Tongue (tissue), 2 donors: ENCODE measurements around the gene BCO1. TPM values are rescaled to one million over a fixed set of nuclear protein-coding genes. Genes with fewer than 3 reads are reported as not detected.
A peak's percentile ranks its signal among the peaks of the same experiment; 100 is the strongest.

ENCODE experiments used
- DNase-seq: peaks from one replicate; pipeline ENCODE4 v3.0.0-alpha.2; 2015
- total RNA-seq: library from RNA; depleted of rRNA; stranded (reverse); fragments of >200 nt; gene quantifications from one replicate; pipeline ENCODE4 v1.2.3, GENCODE V29; 2014

Gene BCO1
- total RNA-seq, 1 donor from 2014 or later, result 0.10 TPM

DNA sequence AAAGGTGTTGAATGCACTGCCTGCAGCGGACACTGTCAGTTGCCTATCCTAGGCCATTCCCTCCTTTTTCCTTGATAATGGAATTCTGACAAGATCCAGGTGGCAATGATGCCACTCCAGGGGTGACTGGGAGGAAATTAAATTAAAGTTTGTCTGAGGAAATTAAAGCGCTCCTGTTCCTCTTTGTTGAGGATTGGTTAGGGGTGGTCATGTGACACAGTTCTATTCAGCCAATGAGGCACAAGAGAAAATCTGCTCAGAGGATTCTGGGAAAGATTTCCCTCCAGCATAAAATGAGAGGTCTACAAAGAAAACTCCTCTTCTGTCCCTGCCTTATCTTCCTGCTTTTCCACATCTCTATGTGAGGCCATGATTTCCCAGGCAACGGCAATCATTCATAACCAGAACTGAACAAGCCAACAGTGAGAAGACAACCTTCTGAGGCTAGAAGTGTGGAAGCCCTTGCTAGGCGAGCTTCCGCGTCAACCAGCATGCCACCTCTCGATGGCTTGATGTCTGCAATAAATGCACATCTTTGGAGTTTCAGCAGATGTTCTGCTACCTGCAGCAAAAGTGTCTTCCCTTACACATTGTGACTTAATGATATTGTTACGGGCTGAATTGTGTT, 5.6 kb upstream of the BCO1 start:
- no peak for DNase-seq

DNA sequence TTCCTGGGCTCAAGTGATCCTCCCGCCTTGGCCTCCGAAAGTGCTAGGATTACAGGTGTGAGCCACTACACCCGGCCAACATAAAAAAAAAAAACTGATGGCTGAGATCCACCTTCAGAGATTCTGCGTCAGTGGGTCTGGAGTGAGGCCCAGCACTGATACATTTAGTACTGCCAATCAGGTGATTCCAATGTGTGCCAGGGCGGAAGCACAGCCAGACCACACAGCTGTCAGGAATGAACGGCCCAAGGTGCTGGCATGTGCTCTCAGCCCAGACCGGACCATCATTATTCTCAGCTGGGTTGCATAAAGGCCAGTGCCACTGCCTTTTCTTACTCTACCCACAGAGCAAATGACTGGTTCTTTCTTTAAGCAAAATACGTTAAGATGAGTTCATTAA, 1.2 kb upstream of the BCO1 start:
- DNase-seq, result peak; percentile 69

DNA sequence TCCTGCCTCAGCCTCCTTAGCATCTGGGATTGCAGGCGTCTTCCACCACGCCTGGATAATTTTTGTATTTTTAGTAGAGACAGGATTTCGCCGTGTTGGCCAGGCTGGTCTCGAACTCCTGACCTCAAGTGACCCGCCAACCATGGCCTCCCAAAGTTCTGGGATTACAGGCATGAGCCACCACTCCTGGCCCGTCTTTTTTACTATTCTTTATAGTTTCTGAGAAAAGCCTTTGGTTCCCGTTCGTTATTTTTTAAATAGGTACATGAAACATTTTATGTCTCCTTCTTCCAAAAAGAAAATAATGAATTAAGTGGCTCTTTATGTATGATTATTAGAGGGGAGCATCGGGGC, 570 bp upstream of the BCO1 start:
- DNase-seq, result no peak

DNA sequence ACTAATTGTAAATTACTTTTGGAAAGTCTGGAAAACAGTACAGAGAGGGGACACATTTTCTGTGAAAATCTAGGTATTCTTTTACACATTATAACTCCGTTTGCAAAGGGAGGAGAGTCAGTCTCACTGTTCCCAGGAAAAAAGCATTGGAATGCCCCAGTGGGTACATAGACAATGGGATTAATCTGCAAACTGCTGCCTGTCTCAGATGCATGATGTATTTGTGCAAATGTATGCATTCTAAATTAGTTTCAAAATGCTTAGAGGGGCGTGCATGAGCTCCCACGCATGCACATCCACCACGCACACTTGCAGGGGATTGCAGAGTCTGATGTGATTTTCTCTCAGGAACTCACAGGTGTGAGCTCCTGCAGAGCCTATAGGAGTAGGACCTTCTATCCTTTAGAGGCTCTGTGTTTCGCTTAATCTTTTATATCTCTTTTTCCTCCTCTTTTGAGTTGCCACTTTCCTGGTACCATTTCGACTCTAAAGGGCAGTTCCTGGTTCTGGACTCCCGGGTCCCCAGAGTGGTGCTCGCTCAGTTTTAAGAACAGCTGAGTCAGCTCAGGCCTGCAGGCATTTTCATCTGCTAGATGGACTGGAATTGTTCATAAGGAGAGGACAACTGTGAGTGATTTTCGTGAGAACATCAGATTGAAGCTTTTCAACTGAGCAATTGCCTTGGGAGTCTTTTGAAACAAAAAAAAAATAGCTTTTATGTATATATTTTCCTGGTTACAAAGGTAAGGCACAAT, 1.1 kb downstream of the BCO1 start:
- DNase-seq, result no peak

DNA sequence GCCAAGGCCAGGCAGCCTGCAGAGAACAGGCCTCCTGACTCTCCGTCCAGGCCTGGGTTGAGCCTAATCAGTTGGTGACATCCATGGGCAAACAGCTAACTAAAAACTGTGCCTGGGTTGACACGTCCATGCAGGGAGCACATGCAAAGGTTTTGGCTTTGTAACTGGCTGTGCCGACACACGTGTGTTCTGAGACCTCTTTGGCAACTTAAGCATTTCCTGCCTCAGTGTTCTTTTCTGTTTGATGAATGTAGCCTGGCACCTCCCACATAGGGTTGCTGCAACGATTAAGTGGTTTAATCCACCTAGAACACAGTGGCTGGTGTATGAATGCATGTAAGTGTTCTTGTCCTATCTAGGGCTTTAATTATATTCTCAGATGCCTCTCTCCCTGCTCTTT, 3.2 kb downstream of the BCO1 start:
- no peak for DNase-seq

DNA sequence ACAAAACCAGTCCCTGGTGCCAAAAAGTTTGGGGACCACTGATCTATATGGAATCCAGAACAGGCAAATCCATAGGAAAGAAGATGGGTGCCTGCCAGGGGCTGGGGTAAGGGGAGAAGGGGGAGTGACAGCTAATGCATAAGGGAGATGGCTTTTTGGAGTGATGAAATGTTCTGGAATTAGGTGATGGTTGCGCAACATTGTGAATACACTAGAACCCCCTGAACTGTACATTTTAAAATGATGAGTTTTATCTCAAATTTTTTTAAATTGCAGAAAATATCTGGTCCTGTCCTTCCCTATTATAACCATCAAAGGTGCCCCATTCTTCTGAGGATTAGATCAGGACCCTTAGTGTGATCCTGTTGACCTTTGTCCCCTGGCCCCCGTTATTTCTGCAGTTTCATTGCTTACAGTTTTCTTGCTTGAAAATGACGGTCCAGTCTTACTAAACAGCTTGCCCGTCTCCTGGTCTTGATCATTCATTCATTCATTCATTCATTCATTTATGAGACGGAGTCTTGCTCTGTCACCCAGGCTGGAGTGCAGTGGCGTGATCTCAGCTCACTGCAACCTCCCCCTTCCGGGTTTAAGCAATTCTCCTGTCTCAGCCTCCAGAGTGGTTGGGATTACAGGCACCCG, 4.6 kb downstream of the BCO1 start:
- no peak for DNase-seq

DNA sequence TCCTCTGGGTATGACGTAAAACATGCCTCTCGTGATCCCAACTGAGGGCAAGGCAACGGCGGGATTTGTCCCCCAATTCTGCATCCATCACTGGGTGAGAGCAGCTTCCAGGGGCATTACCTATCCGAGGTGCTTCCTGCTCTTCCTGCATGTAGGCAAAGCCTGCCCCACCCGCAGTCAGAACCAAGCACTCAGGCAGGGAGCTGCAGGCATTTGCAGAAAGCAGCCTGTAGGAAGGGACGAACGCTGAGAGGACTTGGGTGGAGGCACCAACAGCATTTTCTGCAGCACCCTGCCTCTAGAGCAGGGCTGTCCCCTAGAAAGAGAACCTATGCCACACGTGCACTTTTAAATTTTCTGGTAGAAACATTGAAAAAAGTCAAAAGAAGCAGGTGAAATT, 5.5 kb downstream of the BCO1 start:
- no peak for DNase-seq

DNA sequence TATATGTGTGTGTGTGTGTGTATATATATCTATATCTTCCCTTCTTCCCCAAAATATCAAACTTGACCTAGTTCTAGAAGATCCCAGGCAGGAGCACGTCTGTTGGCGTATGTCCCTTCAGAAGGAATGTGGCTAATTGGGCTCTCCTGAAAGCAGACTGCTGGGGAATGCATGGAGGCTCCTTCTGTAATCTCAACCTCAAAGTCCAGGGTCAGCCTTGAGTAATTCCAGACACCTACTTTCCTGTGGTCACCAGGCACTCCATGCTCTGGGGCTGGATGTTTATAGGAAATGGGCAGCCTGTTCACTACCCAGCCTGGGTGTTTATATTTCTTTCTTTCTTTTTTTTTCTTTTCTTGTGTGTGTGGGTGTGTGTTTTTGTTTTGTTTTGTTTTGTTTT, 13.4 kb downstream of the BCO1 start:
- DNase-seq, result no peak

DNA sequence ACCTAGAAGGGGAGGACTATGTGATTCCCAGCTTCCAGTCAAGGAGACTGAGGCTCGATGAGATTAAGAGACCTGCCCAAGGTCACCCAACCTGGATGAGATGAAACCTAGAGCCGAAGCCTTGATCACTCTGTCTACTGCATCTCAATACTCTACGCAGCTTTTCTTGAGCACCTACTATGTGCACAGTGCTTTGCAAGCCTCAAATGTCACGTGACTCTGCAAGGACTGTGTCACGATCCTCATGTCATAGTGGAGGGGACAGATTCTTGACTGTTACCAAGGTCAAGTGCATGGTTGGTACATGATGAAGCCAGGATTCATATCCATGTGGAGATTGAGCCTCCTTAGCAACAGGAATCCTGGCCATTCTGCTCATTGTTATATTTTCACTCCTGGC, 14.7 kb downstream of the BCO1 start:
- no peak for DNase-seq

DNA sequence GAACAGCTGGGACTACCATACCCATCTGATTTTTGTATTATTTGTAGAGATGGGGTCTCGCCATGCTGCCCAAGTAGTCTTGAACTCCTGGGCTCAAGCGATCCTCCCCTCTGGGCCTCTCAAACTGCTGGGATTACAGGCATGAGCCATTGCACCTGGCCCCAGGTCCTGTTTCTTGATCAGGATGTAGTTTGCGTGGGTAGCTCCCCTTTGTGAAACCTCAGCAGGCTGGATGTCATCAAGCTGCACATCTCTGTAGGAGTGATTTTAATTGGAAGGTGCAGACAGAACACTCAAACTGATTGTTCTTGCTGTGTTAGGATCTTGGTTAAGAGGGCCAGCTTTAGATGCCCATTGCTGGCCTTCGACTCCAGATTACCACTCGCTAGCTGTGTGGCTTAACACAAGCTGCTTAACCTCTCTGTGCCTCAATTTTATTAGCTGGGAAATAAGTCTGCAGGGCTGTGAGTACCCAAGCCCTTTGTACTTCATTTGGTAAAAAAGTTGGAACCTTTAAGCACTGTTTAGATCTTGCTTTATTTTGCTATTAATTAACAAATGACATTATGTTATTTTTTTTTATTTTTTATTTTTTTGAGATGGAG, 16.5 kb downstream of the BCO1 start:
- no peak for DNase-seq

DNA sequence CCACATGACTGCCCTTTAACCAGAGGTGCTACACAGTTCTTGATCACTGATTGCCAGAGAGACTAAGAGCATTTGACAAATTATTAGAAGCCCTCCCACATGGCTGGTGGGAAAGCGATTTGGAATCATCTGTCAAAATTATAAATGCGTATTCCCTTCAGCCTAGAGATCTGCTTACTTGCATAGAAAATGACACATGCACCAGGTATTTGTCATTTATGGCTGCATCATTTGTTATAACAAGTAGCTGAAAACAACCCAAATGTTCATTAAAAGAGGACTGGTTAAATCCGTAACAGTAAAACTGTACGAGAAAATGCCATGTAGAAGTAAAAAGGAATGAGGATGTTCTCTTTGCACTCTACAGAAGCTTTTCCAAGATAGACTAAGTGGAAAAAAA, 21.4 kb downstream of the BCO1 start:
- DNase-seq, result no peak

DNA sequence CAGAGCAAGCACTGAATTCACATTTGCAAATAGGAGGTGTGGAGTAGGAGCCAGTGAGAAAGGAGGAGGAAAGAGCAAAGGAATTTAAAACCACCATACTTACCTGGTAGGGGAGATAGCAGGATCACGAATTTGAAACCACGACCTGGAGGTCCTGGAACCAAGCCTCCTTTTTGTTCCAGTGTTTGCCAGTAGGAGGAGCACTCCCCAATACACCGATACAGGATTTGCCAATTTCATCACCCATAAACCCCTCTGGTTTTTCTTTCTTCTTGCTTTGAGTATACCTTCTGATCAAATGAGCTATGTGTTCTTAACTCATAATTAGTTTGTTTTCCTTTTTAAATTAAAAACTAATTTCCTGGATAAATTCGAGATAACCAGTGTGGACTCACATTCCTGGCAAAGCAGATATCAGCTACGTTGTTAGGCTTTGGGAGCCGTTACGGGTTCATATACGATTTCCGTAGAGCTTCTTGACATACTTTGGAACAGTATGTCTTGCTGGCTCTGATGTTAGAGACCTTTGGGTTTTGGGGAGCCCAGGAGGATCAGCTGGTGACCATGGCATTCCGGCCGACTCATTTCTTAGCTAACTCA, 22.7 kb downstream of the BCO1 start:
- no peak for DNase-seq

DNA sequence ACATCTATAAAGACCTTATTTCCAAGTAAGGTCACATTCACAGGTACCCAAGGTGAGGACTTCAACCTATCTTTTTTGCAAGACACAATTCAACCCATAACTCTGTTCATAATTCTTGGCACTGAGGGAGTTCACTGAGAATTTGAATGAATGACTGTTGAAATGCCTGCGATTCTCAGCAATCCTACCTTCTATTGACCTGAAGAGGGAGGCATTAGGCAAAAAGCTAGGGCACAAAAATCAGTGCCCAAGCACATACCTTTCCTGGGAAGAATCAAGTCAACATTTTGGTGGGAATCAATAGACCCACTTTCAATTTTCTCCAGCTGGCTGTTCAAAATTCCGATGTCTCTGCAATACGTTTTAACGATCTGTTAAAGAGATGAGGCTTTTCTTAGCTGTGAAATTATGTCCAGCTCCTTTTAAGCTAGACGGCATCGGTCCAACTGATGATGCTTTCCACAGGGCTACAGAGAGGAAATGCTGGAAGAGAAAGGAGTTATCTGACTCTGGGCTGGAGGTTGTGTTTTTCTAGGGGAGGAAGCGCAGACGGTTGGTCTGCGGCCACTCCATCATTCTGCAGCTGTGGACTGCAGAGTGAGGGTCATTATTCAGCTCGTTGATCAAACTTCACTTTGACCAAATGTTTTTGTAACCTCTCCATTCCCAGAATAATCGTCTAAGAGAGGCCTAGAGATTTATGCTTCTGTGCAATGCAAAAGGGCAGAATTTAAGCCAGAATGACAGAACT, 25.2 kb downstream of the BCO1 start:
- peak; percentile 80 for DNase-seq

DNA sequence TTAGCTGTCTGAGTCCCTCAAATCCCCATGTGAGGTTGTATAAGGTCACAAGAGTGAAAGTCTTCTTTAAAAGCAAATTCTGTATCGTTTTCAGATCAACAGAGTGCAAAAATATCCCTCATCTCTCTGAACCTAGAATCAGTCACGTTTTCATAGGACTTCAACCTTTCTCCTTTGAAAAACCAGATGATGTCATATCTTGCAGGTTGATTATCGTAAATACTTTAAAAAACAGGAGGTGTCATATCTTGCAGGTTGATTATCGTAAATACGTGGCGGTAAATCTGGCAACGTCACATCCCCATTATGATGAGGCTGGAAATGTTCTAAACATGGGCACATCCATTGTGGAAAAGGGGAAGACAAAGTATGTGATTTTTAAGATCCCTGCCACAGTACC, 25.9 kb downstream of the BCO1 start:
- no peak for DNase-seq

DNA sequence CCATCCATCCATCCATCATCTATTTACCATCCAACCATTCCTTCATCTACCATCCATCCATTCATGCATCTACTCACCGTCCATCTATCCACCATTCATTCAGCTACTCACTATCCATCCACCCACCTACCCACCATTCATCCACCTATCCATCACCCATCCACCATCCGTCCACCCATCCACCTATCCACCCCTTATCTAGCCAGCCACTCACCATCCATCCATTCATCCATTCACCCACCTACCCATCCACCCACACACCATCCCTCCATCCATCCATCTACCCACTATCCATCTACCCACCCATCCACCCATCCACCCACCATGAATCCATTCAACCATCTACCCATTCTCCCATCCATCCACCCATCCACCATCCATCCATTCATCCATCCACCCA, 26.6 kb downstream of the BCO1 start:
- no peak for DNase-seq

DNA sequence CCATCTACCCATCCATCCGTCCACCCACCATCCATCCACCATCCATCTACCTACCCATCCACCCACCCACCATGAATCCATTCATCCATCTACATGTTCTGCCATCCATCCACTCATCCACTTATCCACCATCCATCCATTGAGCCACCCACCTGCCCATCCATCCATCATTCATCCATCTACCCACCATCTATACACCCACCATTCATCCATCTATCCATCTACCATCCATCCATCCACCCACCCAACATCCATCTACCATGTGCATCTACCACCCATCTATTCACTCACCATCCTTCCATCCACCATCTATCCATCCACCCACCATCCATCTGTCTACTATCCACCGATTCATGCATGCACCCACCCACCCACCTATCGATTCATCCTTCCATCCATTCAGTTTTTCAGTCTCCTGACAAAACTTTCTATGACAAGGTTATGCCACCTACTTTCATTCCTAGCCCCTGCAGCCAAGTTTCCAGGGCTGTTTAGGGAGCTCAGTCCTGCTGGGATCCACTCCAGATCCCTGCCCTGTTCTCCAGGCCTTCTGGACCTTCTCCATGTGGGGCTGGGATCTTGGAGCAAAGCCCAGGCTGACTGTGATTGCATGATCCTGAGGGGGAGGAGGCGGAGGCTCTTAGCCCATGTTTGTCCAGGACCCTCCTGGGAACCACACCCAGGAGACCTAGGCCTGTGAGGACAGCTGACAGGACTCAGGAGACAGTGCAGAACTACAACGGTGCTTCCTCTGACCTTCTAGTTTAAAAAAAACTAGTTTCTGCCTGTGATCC, 27.4 kb downstream of the BCO1 start:
- peak; percentile 68 for DNase-seq

DNA sequence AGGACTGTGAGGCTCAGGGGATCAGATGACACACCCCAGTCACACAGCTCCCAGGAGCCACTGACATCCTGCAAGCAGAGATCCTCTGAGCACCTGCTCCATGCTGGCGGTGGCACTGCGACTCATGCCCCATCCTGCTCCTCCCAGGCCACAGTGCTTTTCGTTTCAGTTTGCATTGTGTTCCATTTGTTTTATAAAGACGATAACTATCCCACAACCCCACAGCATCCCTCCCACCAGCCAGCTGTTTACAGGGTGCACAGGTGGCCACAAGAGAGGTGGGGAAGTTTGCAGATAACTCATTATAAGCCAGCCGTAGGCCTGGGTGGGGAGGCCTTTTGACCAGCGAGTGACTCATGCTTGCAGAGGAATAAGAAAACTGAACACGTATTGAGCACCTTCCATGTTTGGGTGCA, 28.2 kb downstream of the BCO1 start:
- no peak for DNase-seq

DNA sequence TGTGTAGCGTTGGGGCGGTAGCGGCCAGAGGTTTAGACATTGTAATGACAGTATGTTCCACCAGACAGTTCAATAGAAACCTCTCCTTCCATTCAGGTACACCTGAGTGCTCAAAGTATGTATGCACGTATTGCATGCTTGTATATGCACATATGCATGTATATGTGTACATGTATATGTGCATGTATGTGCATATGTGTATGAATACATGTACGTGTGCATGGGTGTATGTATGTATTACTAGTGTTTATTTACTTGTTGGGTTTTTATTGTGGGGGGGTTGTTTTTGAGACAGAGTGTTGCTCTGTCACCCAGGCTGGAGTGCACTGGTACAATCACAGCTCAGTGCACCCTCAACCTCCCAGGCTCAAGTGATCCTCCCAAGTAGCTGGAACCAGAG, 30.0 kb downstream of the BCO1 start:
- DNase-seq, result no peak

DNA sequence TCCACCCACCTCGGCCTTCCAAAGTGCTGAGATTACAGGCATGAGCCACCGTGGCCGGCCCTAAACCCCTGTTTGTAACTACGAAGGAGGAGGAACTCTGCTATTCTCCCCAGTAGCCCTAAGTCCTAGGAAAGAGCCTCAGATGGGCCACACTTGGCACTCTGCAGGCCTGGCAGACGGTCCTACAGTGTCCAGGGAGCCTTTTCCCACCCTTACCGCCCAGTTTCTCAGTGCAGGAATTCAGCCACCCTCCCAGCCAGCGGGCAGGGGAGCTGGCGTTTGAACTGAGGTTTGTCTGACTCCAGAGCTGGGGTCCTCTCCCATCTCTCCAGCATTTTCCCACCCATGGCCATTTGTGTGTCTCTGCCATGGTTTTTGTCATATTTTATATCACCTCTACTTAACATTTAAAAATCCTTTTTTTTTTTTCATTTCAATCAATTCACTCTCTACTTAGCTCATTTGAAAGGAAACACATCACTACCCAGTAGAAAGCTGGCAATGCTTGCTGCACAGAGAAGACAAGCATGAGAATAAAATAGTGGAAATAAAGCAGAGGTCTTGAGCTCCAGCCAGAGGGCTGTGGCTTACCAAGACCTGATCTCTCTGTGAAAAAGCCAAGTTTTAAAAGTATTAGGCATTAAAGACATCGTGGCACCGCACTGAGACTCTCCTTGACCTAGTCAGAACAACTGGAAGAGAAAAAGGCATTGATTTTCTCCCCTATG, 34.9 kb downstream of the BCO1 start:
- no peak for DNase-seq

DNA sequence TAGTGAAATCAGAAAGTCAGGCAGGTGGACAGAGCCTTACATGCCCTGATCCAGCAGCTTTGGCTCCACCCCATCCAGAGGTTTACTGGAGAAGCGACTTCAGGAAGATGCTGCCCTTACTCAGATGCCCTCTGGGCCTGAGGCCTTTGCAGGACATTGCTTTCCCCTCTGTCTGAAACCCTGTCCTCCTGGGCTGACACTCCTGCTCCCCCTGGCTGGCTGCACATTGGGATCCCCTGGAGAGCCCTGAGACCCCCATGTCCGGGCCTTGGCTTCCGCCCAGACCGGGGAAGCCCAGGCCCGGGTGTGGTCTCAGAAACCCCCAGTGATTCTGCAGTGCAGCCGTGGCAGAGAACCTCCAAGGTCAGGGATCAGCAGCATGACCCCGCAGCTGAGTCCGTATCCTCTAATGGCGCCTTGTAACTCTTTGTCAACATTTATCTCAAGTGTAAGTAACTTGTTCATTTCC, 36.6 kb downstream of the BCO1 start:
- DNase-seq, result no peak

DNA sequence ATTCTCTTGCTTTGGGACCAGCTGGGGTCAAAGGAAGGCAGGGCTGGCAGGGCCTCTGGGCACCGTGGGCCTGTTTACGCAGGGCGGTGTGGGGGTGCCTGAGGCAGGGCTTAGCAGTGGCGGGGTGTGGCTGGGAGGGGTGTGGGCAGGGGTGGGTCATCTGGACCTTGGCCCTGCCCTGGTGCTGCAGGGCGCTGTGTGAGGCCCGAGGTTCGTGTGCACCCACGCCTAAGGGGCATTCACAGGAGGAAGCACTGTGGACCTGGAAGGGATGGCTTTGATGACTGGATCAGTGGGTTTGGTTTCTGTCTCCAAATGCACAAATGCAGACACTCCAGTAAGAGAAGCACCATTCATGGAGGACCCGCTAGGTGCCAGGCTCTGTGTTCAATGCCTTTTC, 37.3 kb downstream of the BCO1 start:
- DNase-seq, result no peak
